ENCODE data around the gene ZMAT5.

Gene ZMAT5

DNA sequence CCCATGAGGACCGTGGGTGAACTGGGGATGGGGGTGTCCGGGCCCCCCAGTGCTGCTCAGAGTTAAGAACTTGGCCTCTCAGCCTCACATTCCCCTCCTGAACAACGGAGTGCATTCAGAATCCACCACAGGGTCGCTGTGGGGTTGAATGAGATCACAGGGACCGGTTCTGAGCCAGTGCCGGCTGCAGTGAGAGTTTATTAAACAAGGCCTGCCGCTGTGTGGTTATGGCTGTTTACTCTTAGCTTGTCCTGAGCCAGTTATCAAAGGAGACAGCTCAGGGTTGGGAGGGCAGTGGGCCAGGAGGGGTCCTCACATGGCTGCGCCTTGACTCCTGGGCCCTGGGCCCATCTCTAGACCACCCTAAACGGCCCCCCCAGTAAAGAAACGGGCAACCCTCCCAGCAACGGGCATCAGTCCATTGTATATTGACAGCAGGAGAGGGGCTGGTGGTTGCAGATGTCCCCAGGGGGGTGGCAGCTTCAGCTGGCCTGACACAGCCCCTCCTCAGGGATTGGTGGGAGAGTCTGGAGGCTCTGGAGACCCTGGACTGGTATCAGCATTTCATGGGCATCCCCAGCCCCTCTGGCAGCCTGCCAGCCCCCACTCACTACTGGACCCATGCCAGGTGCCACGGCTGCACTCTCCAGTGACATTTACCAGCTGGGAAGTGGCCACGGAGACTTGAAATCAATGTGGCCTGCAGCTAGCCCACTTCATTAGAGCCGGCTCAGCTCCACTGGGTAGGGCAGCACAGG lies 62.1 kb downstream of the ZMAT5 start:
- Histone ChIP-seq H3K4me1 (ENCODE audit: control insufficient read depth, insufficient read depth, low read length) (peaks cover 20% of the 10 kb centered on the region), H3K4me3 (ENCODE audit: low read depth, low read length) (no peak overlapping the region), H3K27ac (ENCODE audit: extremely low read depth, low read depth, low read length) (no peak overlapping the region), H3K36me3 (ENCODE audit: control insufficient read depth in 2 of 2, insufficient read depth in 1 of 2, low read length in 2 of 2) (no peaks in the 10 kb centered on the region), H3K9me3 (ENCODE audit: control insufficient read depth, insufficient read depth, low read depth, low read length) (no peaks in the 10 kb centered on the region)
- ChIA-PET POLR2A (interaction anchor here (0.5 kb wide), 1 partner anchor 38 kb away, joined by 3 read pairs; no protein-coding TSS in a partner anchor), CTCF (interaction anchor here (0.6 to 4.2 kb wide), 5 partner anchors 23 to 384 kb away, joined by 3 to 20 read pairs (median 4); no protein-coding TSS in a partner anchor)
- TF ChIP-seq ZNF394 (tag by site-specific recombination; IDR thresholded peaks at IDR 0.05; ENCODE audit: borderline replicate concordance) (no peak), HOXC10 (CRISPR knock-in tag; IDR thresholded peaks at IDR 0.05) (no peak), ZNF585B (tag by site-specific recombination; IDR thresholded peaks at IDR 0.05) (no peak), ZBTB7A (tag by site-specific recombination; IDR thresholded peaks at IDR 0.05; ENCODE audit: low read depth) (no peak), ZNF707 (tag by site-specific recombination; IDR thresholded peaks at IDR 0.05) (no peak), GLIS2 (tag by site-specific recombination; IDR thresholded peaks at IDR 0.05) (peak; percentile 21; the same call in 1 of the 2 replicates), GLI2 (tag by site-specific recombination; IDR thresholded peaks at IDR 0.05; ENCODE audit: borderline replicate concordance, low read depth) (no peak), SETDB1 (IDR thresholded peaks at IDR 0.05; ENCODE audit: insufficient read length, low read length) (no peak), ZNF600 (tag by site-specific recombination; IDR thresholded peaks at IDR 0.05) (peak; percentile 85), REPIN1 (tag by site-specific recombination; IDR thresholded peaks at IDR 0.05; ENCODE audit: low read depth) (no peak), ZNF514 (tag by site-specific recombination; IDR thresholded peaks at IDR 0.05) (no peak), ZNF837 (tag by site-specific recombination; IDR thresholded peaks at IDR 0.05) (no peak), ZNF549 (tag by site-specific recombination; IDR thresholded peaks at IDR 0.05) (no peak), SP3 (tag by site-specific recombination; IDR thresholded peaks at IDR 0.05) (no peak), ZNF274 (IDR thresholded peaks at IDR 0.05; ENCODE audit: low read length) (no peak), ZNF274 (tag by site-specific recombination; IDR thresholded peaks at IDR 0.05; ENCODE audit: borderline replicate concordance) (no peak), ZFP69B (tag by site-specific recombination; IDR thresholded peaks at IDR 0.05) (no peak), ZNF416 (tag by site-specific recombination; IDR thresholded peaks at IDR 0.05) (no peak), RBAK (tag by site-specific recombination; IDR thresholded peaks at IDR 0.05) (no peak), ZNF596 (tag by site-specific recombination; IDR thresholded peaks at IDR 0.05) (no peak)
- TF ChIP-seq, protein P1, sequence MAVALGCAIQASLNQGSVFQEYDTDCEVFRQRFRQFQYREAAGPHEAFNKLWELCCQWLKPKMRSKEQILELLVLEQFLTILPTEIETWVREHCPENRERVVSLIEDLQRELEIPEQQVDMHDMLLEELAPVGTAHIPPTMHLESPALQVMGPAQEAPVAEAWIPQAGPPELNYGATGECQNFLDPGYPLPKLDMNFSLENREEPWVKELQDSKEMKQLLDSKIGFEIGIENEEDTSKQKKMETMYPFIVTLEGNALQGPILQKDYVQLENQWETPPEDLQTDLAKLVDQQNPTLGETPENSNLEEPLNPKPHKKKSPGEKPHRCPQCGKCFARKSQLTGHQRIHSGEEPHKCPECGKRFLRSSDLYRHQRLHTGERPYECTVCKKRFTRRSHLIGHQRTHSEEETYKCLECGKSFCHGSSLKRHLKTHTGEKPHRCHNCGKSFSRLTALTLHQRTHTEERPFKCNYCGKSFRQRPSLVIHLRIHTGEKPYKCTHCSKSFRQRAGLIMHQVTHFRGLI (tag by site-specific recombination; IDR thresholded peaks at IDR 0.05), result no peak
- TF ChIP-seq, protein P2, sequence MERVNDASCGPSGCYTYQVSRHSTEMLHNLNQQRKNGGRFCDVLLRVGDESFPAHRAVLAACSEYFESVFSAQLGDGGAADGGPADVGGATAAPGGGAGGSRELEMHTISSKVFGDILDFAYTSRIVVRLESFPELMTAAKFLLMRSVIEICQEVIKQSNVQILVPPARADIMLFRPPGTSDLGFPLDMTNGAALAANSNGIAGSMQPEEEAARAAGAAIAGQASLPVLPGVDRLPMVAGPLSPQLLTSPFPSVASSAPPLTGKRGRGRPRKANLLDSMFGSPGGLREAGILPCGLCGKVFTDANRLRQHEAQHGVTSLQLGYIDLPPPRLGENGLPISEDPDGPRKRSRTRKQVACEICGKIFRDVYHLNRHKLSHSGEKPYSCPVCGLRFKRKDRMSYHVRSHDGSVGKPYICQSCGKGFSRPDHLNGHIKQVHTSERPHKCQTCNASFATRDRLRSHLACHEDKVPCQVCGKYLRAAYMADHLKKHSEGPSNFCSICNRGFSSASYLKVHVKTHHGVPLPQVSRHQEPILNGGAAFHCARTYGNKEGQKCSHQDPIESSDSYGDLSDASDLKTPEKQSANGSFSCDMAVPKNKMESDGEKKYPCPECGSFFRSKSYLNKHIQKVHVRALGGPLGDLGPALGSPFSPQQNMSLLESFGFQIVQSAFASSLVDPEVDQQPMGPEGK (tag by site-specific recombination; IDR thresholded peaks at IDR 0.05), result peak; percentile 24
- TF ChIP-seq, protein P3, sequence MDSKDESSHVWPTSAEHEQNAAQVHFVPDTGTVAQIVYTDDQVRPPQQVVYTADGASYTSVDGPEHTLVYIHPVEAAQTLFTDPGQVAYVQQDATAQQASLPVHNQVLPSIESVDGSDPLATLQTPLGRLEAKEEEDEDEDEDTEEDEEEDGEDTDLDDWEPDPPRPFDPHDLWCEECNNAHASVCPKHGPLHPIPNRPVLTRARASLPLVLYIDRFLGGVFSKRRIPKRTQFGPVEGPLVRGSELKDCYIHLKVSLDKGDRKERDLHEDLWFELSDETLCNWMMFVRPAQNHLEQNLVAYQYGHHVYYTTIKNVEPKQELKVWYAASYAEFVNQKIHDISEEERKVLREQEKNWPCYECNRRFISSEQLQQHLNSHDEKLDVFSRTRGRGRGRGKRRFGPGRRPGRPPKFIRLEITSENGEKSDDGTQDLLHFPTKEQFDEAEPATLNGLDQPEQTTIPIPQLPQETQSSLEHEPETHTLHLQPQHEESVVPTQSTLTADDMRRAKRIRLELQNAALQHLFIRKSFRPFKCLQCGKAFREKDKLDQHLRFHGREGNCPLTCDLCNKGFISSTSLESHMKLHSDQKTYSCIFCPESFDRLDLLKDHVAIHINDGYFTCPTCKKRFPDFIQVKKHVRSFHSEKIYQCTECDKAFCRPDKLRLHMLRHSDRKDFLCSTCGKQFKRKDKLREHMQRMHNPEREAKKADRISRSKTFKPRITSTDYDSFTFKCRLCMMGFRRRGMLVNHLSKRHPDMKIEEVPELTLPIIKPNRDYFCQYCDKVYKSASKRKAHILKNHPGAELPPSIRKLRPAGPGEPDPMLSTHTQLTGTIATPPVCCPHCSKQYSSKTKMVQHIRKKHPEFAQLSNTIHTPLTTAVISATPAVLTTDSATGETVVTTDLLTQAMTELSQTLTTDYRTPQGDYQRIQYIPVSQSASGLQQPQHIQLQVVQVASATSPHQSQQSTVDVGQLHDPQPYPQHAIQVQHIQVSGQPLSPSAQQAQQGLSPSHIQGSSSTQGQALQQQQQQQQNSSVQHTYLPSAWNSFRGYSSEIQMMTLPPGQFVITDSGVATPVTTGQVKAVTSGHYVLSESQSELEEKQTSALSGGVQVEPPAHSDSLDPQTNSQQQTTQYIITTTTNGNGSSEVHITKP (tag by site-specific recombination; IDR thresholded peaks at IDR 0.05), result peak; percentile 56
- TF ChIP-seq, protein P4, sequence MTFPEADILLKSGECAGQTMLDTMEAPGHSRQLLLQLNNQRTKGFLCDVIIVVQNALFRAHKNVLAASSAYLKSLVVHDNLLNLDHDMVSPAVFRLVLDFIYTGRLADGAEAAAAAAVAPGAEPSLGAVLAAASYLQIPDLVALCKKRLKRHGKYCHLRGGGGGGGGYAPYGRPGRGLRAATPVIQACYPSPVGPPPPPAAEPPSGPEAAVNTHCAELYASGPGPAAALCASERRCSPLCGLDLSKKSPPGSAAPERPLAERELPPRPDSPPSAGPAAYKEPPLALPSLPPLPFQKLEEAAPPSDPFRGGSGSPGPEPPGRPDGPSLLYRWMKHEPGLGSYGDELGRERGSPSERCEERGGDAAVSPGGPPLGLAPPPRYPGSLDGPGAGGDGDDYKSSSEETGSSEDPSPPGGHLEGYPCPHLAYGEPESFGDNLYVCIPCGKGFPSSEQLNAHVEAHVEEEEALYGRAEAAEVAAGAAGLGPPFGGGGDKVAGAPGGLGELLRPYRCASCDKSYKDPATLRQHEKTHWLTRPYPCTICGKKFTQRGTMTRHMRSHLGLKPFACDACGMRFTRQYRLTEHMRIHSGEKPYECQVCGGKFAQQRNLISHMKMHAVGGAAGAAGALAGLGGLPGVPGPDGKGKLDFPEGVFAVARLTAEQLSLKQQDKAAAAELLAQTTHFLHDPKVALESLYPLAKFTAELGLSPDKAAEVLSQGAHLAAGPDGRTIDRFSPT (tag by site-specific recombination; IDR thresholded peaks at IDR 0.05), result peak; percentile 42; the same call in 1 of the 2 replicates
- TF ChIP-seq, protein P5, sequence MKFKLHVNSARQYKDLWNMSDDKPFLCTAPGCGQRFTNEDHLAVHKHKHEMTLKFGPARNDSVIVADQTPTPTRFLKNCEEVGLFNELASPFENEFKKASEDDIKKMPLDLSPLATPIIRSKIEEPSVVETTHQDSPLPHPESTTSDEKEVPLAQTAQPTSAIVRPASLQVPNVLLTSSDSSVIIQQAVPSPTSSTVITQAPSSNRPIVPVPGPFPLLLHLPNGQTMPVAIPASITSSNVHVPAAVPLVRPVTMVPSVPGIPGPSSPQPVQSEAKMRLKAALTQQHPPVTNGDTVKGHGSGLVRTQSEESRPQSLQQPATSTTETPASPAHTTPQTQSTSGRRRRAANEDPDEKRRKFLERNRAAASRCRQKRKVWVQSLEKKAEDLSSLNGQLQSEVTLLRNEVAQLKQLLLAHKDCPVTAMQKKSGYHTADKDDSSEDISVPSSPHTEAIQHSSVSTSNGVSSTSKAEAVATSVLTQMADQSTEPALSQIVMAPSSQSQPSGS (tag by site-specific recombination; IDR thresholded peaks at IDR 0.05; ENCODE audit: low read depth), result no peak

Data from HEK293 (cell line).